ENCODE data around the gene MEN1.

MEN1 gene

DNA sequence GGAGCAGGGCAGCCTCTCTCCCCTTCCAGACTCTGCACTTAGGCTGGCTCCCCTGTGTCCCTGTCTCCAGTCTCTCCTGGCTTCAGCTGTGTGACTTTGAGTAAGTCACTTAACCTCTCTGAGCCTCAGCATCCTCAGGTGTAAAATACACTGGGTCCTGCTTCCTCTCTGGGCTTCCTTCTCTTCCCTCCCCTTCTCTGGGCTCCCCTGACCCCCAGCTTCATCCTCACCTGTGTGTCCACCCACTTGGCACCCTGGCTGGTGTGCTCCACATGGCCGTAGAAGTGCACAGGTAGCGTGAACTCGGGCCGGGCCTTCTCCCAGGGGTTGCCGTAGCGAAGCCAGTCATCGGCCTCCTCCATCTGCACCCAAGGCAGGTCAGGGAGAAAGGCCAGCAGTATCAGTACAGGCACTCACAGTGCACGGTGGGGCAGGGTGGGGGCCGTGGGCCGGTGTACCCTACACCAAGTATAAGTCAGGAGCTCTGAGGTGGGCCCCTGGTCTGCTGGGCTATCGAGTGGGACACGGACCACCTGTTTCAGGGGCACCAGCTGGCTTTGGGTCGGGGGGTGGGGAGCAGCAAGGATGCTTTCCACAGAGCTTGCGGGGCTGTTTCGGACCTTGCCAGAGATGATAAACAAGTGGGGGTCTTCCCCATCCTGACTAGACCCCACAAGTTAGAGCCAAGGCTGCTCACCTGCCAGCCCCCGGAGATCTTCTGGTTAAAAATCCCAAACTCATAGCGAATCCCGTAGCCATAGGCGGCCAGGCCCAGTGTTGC, 52.6 kb downstream of the MEN1 start:
- Mint-ChIP-seq H3K9me3 (no peaks in the 10 kb centered on the region), H3K36me3 (ENCODE audit: low read depth) (peaks cover 18% of the 10 kb centered on the region), H3K27ac (peak overlapping the region; percentile 20)

GRCh38 chr11:64755681-64756361, 54.5 kb downstream of the MEN1 start:
- no peaks in the 10 kb centered on the region for H3K27me3 Mint-ChIP-seq (ENCODE audit: low read depth)
- H3K4me1 Mint-ChIP-seq (ENCODE audit: low read depth), result peaks cover 7% of the 10 kb centered on the region
- H3K36me3 Mint-ChIP-seq (ENCODE audit: low read depth), result peaks cover 19% of the 10 kb centered on the region
- no peak overlapping the region for H3K4me3 Mint-ChIP-seq
- no peaks in the 10 kb centered on the region for H3K9me3 Mint-ChIP-seq
- no peak overlapping the region for H3K27ac Mint-ChIP-seq
- DNase-seq (ENCODE audit: low spot score), result no peak

More for the DNA sequence above, 52.6 kb downstream of the MEN1 start:
- Mint-ChIP-seq H3K4me1 (ENCODE audit: low read depth) (peaks cover 23% of the 10 kb centered on the region), H3K27me3 (ENCODE audit: low read depth) (no peaks in the 10 kb centered on the region), H3K4me3 (no peak overlapping the region)
- no peak for DNase-seq (ENCODE audit: low spot score)

DNA sequence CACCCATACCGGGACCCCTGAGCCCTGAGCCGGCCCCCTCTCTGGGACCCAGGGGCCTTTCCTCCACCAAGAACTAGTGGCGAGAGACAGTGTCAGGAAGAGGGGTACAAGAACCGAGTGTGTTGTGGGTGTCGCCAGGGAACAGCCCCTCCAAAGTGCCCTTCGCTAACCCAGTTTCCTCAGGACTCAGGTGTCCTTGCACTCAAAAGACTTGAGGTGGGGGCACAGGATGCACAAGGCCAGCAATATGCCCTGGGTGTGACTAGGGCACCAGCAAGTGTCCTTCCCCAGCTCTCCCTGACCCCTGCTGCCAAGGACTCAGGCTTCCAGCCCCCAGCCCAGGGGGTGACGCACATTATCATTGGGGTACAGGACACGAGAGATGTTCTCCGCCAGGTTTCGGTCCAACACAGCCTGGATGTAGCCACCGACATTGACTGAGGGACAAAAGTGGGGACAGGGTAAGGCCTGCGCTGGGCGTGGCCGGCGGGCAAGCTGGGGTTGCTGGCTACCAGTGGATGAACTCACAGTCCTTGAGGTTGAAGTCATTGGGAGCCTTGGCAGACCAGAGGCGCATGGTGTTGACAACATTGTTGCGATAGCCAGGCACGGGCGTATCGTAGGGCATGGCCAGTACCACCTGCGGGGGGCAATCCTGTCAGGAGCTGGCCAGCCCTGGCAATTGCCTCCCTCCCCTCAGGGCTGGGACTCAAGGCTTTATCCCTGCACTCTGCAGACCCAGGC, 55.3 kb downstream of the MEN1 start:
- no peak overlapping the region for H3K4me3 Mint-ChIP-seq

DNA sequence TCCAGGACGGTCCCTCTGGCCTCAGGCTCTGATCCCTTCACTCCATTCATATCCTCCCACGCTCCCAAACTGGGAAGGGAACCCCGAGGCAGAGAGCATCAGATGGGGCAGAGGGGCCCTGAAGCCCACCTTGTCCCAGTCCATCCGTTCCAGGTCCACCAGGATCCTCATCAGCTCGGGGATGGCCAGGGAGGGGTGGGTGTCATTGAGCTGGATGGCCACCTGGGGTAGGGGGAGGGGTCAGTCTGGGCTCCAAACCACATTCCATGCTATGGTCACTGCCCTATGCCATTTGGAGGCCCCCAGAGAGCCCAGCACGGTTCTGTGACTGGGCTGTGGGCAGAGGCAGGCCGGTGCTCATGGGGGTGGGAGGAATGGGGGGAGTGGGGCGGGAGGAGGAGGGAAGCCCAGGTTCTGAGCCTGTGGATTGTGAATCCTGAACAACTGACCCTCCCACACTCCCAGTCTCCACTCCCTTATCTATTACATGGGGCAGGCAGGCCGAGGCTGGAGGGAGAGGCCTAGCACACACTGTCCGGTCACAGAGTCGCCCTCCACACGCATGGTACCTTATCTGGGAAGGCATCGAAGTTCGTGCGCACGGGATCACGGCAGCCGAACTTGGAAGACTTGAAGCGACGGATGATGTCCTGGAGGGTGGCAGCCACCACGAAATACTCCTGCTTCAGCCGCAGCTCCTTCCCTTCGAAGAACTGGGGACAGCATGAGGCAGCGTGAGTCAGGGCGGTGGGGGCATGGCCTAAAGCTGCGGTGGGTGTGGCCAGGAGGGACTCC, 56.0 kb downstream of the MEN1 start:
- Mint-ChIP-seq H3K4me3 (no peak overlapping the region), H3K27me3 (ENCODE audit: low read depth) (no peaks in the 10 kb centered on the region), H3K4me1 (ENCODE audit: low read depth) (peaks cover 6% of the 10 kb centered on the region), H3K36me3 (ENCODE audit: low read depth) (peaks cover 25% of the 10 kb centered on the region), H3K9me3 (no peaks in the 10 kb centered on the region), H3K27ac (no peak overlapping the region)
- DNase-seq (ENCODE audit: low spot score), result no peak

More for the DNA sequence above, 55.3 kb downstream of the MEN1 start:
- H3K27me3 Mint-ChIP-seq (ENCODE audit: low read depth), result no peaks in the 10 kb centered on the region
- no peak overlapping the region for H3K27ac Mint-ChIP-seq
- no peak for DNase-seq (ENCODE audit: low spot score)
- peaks cover 7% of the 10 kb centered on the region for H3K4me1 Mint-ChIP-seq (ENCODE audit: low read depth)
- peaks cover 23% of the 10 kb centered on the region for H3K36me3 Mint-ChIP-seq (ENCODE audit: low read depth)
- H3K9me3 Mint-ChIP-seq, result no peaks in the 10 kb centered on the region

All from T-helper 2 cell treated with Interferon-gamma antibody and Interleukin-4, amounts not matched to agents 5 μg/mL and 100 μg/mL, for 36 hours (primary cell).